PC-3 (cell line): ENCODE measurements around the gene NGDN. TPM values are rescaled to one million over a fixed set of nuclear protein-coding genes. Genes with fewer than 3 reads are reported as not detected.

ENCODE experiments used
- ATAC-seq: fragments of 200-7000 bp; cut with Tn5 transposase; 2 replicates; pipeline ENCODE4 v1.9.1; 2020; ENCODE audit warnings: mild to moderate bottlenecking, moderate library complexity
- BruUV-seq: library from RNA; stranded (reverse); fragments of 400-500 nt; replicated peaks from 2 replicates; lab custom pipeline; 2021; lab: Mats Ljungman, UMichigan
- CTCF ChIA-PET: fragments of 300-600 bp; sonication (Branson Sonifier 250); formaldehyde crosslinking; loops from one replicate; lab custom pipeline; 2022; ENCODE audit warnings: antibody characterized with exemption; lab: Charles Lee
- POLR2A ChIA-PET: fragments of 300-600 bp; sonication (Branson Sonifier 250); formaldehyde crosslinking; loops from one replicate; lab custom pipeline; 2022; ENCODE audit warnings: antibody characterized with exemption; ENCODE audit not compliant: unreplicated experiment; lab: Charles Lee
- DNase-seq: peaks from one replicate; pipeline ENCODE4 v3.0.0-alpha.2; 2015
- H2AFZ ChIP-seq: fragments of 300-600 bp; sonication (generic); 2 replicates; pipeline ENCODE4 v1.6.0; 2016; ENCODE audit warnings: antibody characterized with exemption, low read length
- H3F3A ChIP-seq: fragments of 300-600 bp; sonication (generic); one replicate; pipeline ENCODE4 v1.6.0; 2017; ENCODE audit warnings: antibody characterized with exemption, low read length, control low read depth, mild to moderate bottlenecking; ENCODE audit not compliant: unreplicated experiment
- H3K27ac ChIP-seq: fragments of 300-600 bp; sonication (generic); 2 replicates; pipeline ENCODE4 v1.5.1; 2016; ENCODE audit warnings: mild to moderate bottlenecking, low read length
- H3K27me3 ChIP-seq: fragments of 300-600 bp; sonication (generic); 2 replicates; pipeline ENCODE4 v1.6.1; 2016; ENCODE audit warnings: low read length, mixed read lengths
- H3K36me3 ChIP-seq: fragments of 300-600 bp; sonication (generic); 2 replicates; pipeline ENCODE4 v1.6.1; 2016; ENCODE audit warnings: low read depth, mixed run types, low read length, mixed read lengths
- H3K4me1 ChIP-seq: fragments of 300-600 bp; sonication (generic); 2 replicates; pipeline ENCODE4 v1.5.1; 2016; ENCODE audit warnings: low read length; ENCODE audit not compliant: insufficient read depth
- H3K4me2 ChIP-seq: fragments of 300-600 bp; sonication (generic); 2 replicates; pipeline ENCODE4 v1.6.0; 2016; ENCODE audit warnings: low read length
- H3K4me3 ChIP-seq: fragments of 300-600 bp; sonication (generic); 2 replicates; pipeline ENCODE4 v1.5.1; 2016; ENCODE audit warnings: mild to moderate bottlenecking, low read length, mixed read lengths
- H3K79me2 ChIP-seq: fragments of 300-600 bp; sonication (generic); 2 replicates; pipeline ENCODE4 v1.6.1; 2017; ENCODE audit warnings: low read length, mixed read lengths
- H3K9ac ChIP-seq: fragments of 300-600 bp; sonication (generic); 2 replicates; pipeline ENCODE4 v1.6.0; 2016; ENCODE audit warnings: mild to moderate bottlenecking, low read length
- H3K9me2 ChIP-seq: fragments of 300-600 bp; sonication (generic); replicated peaks from 2 replicates; pipeline ENCODE4 v1.6.1; 2016; ENCODE audit warnings: mixed run types, low read length, mixed read lengths
- H3K9me3 ChIP-seq: fragments of 300-600 bp; sonication (generic); 2 replicates; pipeline ENCODE4 v1.6.1; 2016; ENCODE audit warnings: low read length, mixed read lengths
- H4K20me1 ChIP-seq: fragments of 300-600 bp; sonication (generic); 2 replicates; pipeline ENCODE4 v1.6.1; 2016; ENCODE audit warnings: low read length, mixed read lengths
- EZH2 ChIP-seq: fragments of 300-600 bp; sonication (generic); IDR thresholded peaks from one replicate; pipeline ENCODE4 v1.6.1; 2017; ENCODE audit warnings: antibody characterized with exemption, mild to moderate bottlenecking, low read length; ENCODE audit not compliant: unreplicated experiment
- EZH2phosphoT487 ChIP-seq: fragments of 300-600 bp; sonication (generic); IDR thresholded peaks from 2 replicates; pipeline ENCODE4 v1.6.1; 2018; ENCODE audit warnings: mild to moderate bottlenecking, antibody characterized with exemption, low read length, borderline replicate concordance
- intact Hi-C: fragments of 100-400 bp; cut with micrococcal nuclease; formaldehyde crosslinking; loops from 2 replicates; pipeline ENCODE4 v1.9.0; 2023
- total RNA-seq: library from RNA; depleted of rRNA; stranded (reverse); fragments of >200 nt; gene quantifications from 2 replicates; pipeline ENCODE4 v1.2.3, GENCODE V29; 2014
- TF ChIP-seq, protein P1 (sequence below): fragments of 300-600 bp; sonication (generic); conservative IDR thresholded peaks from 2 replicates; pipeline ENCODE4 v1.5.1; 2017; ENCODE audit warnings: antibody characterized with exemption, low read depth, mild to moderate bottlenecking, low read length

Gene NGDN
- total RNA-seq, 1 experiment from 2014 or later, result 57.6 TPM

DNA sequence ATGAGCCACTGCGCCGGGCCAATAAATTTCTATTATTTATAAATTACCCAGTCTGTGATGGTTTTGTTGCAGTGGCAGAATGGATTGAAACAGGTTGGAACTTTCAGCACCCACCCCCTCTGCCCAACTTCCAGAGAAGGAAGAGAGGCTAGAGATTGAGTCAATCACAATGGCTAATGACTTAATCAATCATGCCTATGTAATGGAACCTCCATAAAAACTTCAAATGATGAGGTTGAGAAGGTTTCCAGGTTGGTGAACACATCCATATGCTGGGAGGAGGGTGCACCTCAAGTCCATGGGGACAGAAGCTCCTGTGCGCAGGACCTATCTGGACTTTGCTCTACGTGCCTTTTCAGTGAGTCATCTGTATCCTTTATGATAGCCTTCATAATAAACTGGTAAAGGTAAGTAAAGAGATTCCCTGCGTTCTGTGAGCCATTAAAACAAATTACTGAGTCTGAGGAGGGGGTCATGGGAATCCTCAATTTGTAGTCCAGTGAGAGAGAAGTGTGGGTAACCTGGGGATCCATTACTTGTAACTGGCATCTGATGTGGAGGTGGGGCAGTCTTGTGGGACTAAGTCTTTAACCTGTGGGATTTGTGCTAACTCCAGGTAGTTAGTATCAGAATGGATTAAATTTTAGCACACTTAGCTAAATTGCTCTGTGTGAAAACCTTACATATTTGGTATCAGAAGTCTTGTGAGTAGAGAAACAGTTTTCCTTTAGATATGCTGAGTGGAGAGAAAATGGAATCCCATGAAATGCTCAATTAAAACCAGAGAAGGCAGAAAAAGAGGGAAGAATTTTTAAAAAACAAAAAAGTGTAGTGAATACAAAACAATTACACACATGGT is 11.7 kb upstream of the NGDN start:
- CTCF ChIA-PET, result interaction anchor here (0.5 kb wide), 1 partner anchor 200 kb away, joined by 6 read pairs; no protein-coding TSS in a partner anchor
- 0 out of 2 replicates have a peak, but pooled peaks cover 16% of the 10 kb centered on the region for H3K27me3 ChIP-seq
- H2AFZ ChIP-seq, result no peak overlapping the region
- no peaks in the 10 kb centered on the region for H3K36me3 ChIP-seq
- intact Hi-C loops, result loop anchor here (5.0 kb wide), 1 partner anchor 131 kb away; no protein-coding TSS in a partner anchor
- H3K4me2 ChIP-seq, result 0 out of 2 replicates have a peak overlapping the region, but pooled peaks have one; percentile 10
- TF ChIP-seq EZH2phosphoT487, result no peak
- TF ChIP-seq, protein P1, sequence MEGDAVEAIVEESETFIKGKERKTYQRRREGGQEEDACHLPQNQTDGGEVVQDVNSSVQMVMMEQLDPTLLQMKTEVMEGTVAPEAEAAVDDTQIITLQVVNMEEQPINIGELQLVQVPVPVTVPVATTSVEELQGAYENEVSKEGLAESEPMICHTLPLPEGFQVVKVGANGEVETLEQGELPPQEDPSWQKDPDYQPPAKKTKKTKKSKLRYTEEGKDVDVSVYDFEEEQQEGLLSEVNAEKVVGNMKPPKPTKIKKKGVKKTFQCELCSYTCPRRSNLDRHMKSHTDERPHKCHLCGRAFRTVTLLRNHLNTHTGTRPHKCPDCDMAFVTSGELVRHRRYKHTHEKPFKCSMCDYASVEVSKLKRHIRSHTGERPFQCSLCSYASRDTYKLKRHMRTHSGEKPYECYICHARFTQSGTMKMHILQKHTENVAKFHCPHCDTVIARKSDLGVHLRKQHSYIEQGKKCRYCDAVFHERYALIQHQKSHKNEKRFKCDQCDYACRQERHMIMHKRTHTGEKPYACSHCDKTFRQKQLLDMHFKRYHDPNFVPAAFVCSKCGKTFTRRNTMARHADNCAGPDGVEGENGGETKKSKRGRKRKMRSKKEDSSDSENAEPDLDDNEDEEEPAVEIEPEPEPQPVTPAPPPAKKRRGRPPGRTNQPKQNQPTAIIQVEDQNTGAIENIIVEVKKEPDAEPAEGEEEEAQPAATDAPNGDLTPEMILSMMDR, result no peak
- TF ChIP-seq EZH2, result no peak
- H3K9me2 ChIP-seq, result no peaks in the 10 kb centered on the region
- H3K4me1 ChIP-seq, result peaks cover 7% of the 10 kb centered on the region; the same call in 1 of the 2 replicates
- DNase-seq (peak; percentile 61), ATAC-seq (peak; percentile 48; the same call in 1 of the 2 replicates)
- no peak overlapping the region for H3K9ac ChIP-seq
- H4K20me1 ChIP-seq, result no peaks in the 10 kb centered on the region
- no peak overlapping the region for H3K4me3 ChIP-seq
- no peaks in the 10 kb centered on the region for H3K9me3 ChIP-seq
- H3K27ac ChIP-seq, result no peak overlapping the region
- no peaks in the 10 kb centered on the region for H3F3A ChIP-seq
- POLR2A ChIA-PET, result no interaction called here
- H3K79me2 ChIP-seq, result no peaks in the 10 kb centered on the region
- BruUV-seq, result no TSS peak

DNA sequence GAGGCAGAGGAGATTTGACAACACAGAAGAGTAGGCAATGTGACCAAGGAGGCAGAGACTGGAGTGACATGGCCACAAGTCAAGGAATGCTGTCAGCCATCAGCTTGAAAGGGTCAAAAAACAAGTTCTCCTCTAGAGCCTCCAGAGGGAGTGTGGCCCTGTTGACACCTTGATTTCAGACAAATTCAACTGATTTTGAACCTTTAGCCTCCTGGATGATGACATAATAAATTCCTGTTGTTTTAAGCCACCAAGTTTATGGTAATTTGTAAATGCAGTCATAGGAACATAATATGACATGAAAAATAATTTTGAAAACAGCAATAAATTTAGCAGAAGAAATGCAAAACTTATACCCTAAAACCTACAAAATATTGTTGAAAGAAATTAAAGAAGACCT is 8.5 kb upstream of the NGDN start:
- no peaks in the 10 kb centered on the region for H3K9me2 ChIP-seq
- no peak for TF ChIP-seq EZH2
- TF ChIP-seq EZH2phosphoT487, result no peak
- no peak overlapping the region for H3K4me2 ChIP-seq
- BruUV-seq, result no TSS peak
- no peaks in the 10 kb centered on the region for H4K20me1 ChIP-seq
- intact Hi-C loops, result no loop called here
- CTCF ChIA-PET, result no interaction called here
- H2AFZ ChIP-seq, result no peak overlapping the region
- H3K27ac ChIP-seq, result no peak overlapping the region
- H3K4me3 ChIP-seq, result no peak overlapping the region
- H3K79me2 ChIP-seq, result no peaks in the 10 kb centered on the region
- POLR2A ChIA-PET, result no interaction called here
- H3K27me3 ChIP-seq, result 0 out of 2 replicates have a peak, but pooled peaks cover 7% of the 10 kb centered on the region
- ATAC-seq (no peak), DNase-seq (no peak)
- no peak overlapping the region for H3K9ac ChIP-seq
- H3K36me3 ChIP-seq, result no peaks in the 10 kb centered on the region
- peaks cover 7% of the 10 kb centered on the region; the same call in 1 of the 2 replicates for H3K4me1 ChIP-seq
- H3F3A ChIP-seq, result no peaks in the 10 kb centered on the region
- no peaks in the 10 kb centered on the region for H3K9me3 ChIP-seq

DNA sequence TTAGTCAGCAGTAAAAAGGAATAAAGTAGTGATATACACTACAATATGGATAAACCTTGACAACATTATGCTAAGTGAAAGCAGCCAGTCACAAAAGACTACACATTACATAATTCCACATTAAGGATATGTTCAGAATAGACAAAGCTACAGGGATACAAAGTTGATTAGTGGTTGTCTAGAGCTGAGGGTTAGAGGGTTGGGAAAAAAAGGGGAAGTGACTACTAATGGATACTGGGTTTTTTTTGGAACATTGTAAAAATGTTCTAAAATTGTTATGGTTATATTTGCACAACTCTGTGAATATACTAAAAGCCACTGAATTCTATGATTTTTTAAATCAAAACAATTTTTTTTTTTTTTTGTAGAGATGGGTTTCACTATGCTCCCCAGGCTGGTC is 4.8 kb upstream of the NGDN start:
- CTCF ChIA-PET, result no interaction called here
- ATAC-seq (no peak), DNase-seq (no peak)
- Histone ChIP-seq H3K27me3 (0 out of 2 replicates have a peak, but pooled peaks cover 3% of the 10 kb centered on the region), H3K4me1 (no peaks in the 10 kb centered on the region), H3K79me2 (peaks cover 2% of the 10 kb centered on the region), H2AFZ (no peak overlapping the region), H3K9me3 (no peaks in the 10 kb centered on the region), H3K4me3 (no peak overlapping the region), H3K4me2 (no peak overlapping the region), H3K9ac (no peak overlapping the region), H3F3A (no peaks in the 10 kb centered on the region), H3K9me2 (no peaks in the 10 kb centered on the region), H4K20me1 (no peaks in the 10 kb centered on the region), H3K36me3 (no peaks in the 10 kb centered on the region), H3K27ac (no peak overlapping the region)
- intact Hi-C loops, result loop anchor here (5.0 kb wide), 1 partner anchor 157 kb away; the partner anchor contains the start of gene BCL2L2
- TF ChIP-seq, protein P1, result no peak
- TF ChIP-seq EZH2, result no peak
- no TSS peak for BruUV-seq
- POLR2A ChIA-PET, result interaction anchor here (0.7 kb wide), 1 partner anchor 138 kb away, joined by 4 read pairs; no protein-coding TSS in a partner anchor
